Inflammatory macrophage (primary cell): ENCODE measurements around the gene CCL8.

Experiments
- DNase-seq, 2 donors: peaks; one replicate each; pipeline ENCODE4 v3.0.0-alpha.2; 2020 to 2022
- total RNA-seq, 18 experiments: gene quantifications; one replicate each; lab custom pipeline; 2026; ENCODE audit warnings: mixed read lengths in 6 of 18, inconsistent platforms in 2 of 18; lab: John Stamatoyannopoulos, UW

The CCL8 gene
- 0 to 383 (median 0.77) reads per million in 18 experiments for total RNA-seq

DNA sequence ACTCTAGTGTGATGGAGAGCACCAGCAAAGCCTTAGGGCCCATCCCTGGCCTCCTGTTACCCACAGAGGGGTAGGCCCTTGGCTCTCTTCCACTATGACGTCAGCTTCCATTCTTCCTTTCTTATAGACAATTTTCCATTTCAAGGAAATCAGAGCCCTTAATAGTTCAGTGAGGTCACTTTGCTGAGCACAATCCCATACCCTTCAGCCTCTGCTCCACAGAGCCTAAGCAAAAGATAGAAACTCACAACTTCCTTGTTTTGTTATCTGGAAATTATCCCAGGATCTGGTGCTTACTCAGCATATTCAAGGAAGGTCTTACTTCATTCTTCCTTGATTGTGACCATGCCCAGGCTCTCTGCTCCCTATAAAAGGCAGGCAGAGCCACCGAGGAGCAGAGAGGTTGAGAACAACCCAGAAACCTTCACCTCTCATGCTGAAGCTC, at the start of gene CCL8:
TSS of gene CCL8 (plus strand) at position 397 of the 445 bp plus-strand sequence. CDS start 67 bp downstream, outside the sequence.
- DNase-seq, result no peak

DNA sequence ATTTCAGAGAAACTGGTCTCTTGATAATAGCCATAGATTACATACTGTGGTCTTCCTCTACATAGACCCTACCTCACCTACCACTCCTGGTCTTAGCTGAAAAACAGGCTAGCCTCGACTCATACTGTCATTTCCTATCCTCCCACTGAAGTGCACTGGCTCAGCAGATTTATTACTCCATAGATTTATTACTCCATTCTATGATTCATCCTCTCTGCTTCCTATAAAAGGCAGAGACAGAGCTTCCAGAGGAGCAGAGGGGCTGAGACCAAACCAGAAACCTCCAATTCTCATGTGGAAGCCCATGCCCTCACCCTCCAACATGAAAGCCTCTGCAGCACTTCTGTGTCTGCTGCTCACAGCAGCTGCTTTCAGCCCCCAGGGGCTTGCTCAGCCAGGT, 49.3 kb upstream of the CCL8 start, which contains the start of gene CCL7:
TSS of gene CCL7 (plus strand) at position 253 of the 400 bp plus-strand sequence. CDS start at position 323, 70 bp downstream.
- peak; percentile 74 to 88 for DNase-seq

DNA sequence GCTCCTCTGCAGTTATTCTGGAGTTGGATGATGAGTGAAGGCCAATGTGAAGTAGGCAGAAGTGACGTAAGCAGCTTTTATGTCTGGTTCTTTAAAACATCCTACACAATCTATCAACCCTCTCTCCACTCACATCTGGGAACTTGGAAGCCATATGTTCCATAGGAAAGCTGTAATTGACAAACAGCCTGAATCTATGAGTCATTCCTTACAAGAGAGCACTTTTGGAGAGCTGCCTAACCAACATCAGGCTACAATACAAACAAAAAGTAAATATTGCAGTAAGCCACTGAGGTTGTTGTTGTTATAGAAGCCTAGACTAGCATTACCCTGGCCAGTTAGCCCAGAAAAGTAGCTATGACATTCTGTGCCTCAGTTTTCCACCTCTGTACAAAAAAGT, 43.4 kb upstream of the CCL8 start:
- DNase-seq, result peak; percentile 51 to 60

DNA sequence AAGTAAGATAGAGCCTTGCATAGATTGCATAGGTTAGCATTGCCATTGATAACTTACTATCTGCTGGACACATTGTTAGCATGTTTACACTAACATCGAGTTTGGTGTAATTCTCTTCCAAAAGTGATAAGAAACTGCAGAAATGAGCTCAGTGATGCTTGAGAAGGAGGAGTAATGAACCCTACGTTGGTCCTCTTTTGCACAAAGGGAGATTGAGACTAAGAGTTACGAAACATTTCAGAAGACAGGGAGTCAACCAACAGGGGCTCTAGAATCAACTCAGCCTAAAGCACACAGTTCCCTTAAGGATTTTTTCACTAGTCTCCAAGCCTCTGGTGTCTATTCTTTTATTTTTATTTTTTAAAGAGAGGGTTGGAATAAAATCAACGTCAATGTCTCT, 42.4 kb upstream of the CCL8 start:
- no peak for DNase-seq

DNA sequence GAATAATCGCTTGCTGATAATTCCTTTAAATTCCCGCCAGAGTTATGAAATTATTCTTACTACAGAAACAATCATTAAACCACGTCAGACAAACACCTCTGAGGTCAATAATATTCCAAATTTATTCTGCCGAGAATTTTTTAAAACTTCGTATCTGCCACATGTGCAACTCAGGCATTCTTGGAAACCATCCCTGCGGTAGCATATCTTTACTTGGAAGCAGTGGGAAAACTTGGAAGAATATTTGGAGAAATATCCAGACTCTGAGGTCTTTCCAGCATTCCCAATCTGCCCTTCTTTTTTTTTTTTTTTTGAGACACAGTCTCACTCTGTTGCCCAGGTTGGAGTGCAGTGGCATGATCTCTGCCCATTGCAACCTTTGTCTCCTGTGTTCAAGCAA, 35.7 kb upstream of the CCL8 start:
- no peak for DNase-seq

DNA sequence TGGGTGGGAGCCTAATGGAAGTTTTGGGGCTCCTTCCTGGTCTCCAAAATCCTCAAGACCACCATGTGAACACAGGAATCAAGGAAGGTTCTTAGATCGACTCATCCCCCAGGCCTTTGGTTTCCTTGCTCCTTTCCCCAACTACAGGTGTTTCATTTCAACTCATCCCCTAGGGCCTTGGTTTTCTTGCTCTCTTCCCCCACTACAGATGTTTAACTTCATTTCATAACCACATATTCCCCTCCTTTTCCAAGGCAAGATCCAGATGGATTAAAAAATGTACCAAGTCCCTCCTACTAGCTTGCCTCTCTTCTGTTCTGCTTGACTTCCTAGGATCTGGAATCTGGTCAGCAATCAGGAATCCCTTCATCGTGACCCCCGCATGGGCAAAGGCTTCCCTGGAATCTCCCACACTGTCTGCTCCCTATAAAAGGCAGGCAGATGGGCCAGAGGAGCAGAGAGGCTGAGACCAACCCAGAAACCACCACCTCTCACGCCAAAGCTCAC, 33.9 kb upstream of the CCL8 start, which contains the start of gene CCL11:
TSS of gene CCL11 (plus strand) at position 457 of the 507 bp plus-strand sequence. CDS start 67 bp downstream, outside the sequence.
- no peak for DNase-seq

DNA sequence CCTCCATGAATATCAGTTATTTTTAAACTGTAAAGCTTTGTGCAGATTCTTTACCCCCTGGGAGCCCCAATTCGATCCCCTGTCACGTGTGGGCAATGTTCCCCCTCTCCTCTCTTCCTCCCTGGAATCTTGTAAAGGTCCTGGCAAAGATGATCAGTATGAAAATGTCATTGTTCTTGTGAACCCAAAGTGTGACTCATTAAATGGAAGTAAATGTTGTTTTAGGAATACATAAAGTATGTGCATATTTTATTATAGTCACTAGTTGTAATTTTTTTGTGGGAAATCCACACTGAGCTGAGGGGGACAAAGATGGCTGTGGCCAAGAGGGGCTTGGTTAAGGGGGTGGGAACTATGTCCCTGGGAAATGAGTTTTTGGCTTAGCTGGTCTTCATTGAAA, 31.4 kb upstream of the CCL8 start:
- no peak for DNase-seq

DNA sequence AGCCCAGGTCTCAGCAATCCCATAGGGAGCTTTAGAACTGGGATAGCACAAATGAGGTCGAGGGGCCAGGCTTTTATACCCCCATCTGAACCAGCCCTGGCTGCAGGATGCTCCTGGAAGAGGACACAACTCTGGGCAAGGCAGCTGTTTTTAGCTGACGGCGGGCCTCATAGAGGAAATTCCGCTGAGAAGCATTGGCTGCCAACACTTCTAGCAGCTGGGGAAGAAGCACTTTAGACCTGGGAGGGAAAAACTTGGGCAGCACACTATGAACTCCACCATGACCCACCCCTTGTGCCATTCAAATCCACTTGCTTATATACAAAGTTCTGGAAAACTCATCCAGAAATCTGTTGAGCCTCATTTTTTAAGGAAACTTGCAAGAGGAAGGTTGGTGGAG, 28.6 kb upstream of the CCL8 start:
- no peak for DNase-seq

DNA sequence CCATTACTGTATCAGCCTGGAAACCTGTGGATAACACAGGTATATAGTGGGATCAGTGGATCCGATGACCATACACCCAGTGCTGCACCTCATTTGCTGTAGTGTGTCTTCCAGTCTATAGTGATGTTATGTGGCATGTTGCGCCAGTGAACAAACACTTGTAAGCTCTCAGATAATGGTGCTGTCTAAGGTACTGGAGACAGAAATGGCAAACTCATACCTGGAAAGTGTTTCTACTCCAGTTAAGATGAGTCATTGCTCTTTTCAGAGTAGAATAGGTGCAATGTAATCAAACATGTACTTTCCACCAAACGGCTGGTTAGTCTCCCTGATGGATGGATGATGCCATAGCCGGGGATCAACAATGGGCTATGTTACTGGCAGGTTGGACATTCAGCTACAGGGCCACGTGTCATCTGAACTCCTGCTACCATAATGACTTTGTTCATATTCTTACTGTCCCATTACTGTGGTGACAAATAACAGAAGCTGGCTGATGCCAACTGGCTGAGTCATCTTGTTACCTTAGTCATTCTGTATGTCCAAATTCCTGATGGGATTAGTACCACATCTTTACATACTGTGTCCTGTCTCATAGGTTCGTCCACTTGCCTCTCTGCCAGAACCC, 27.4 kb upstream of the CCL8 start:
- peak in 1 of 2 donors; percentile 12 for DNase-seq

DNA sequence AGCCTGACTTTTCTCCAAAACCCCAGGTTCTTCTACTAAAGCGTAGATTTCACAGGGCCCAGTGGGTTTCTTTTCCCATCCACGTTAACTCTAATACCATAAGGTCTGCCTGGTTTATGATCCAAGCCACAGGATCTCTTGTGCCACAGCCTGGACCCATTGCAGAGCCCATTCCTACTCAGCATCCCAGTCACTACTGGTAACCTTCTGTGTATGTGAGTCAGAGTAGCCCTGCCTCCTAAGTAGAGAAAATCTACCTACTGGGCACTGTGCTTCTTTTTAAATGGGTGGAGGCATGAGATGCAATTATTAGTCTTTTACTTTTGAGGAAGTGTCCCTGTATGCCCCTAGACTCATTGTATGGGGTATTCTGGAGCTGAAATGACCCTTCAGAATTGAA, 20.2 kb upstream of the CCL8 start:
- DNase-seq, result no peak

DNA sequence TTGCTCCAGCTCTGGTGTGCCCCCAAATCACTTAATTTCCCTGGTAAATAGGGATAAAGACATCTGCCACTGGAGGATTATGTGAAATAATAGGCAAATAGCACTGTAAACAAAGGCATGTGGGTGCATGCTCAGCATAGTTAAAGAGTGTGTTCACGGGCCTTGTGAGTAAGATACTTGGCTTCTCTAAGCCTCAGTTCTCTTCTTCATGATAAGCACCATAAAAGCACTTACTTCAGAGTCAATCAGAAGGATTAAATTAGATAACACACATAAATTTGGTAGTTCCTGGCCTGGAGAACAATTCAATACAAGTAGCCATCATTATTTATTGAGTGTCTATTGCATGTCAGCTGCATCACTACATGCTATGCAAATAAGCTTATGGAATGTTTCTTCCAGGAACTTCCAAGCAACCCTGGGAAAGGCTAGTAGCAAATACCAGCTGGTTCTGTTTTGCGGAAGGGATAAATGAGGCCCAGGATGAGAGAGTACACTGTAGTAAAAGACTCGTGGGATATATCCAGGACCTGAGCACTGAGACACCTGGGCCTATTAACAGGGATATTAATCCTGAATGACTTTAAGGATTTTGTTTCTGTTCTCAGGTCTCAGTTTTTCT, 19.2 kb upstream of the CCL8 start:
- DNase-seq, result no peak

DNA sequence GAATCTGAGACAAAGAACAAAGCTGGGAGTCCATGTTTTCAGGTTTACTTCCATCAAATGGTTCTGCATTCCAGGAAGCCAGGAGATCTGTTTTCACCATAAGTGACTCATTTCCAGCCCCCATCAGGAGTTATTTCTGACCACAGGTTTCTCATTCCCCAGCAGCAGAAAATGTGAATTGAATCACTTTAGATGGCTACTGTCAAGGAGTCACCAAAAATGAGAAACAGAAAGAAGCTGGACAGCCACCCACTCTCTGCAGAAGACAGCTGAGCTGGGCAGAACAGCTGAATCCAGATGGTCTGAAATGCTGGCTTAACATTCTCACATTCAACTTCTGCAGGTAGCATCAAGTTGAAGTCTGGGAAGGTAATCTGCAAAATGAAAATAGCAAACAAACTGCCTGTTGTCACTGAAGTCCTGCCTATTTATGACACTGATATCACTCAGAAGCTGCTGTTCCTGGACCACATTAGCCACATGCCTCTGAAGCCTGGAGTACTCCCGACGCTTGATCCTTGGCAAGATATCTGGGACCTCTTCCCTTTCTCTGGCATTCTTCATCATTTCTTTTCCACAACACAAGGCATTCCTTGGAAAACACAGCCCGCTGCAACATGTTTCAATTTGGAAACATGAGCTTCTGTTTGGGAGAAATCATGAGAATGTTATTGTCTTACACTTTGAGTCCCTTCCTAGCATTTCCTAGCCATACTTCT, 18.4 kb upstream of the CCL8 start:
- DNase-seq, result peak; percentile 35 to 36

DNA sequence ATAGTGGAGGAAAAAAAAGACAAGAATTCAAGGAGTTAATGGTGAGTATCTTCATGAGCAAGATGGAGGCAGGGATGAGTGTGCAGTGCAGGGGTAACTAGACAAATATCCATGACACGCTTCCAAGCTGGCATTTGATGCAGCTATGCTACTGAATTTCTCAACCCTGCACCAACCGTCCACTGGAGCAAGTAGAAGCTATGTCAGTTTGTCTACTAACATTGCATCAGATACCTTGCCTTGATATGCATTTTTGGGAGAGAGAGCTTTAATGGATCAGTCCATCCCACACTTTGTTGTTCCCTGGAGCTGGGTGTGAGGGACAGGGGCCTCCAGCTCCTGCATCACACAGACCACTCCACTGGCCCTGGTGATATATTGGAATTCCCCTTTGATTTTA, 17.2 kb upstream of the CCL8 start:
- no peak for DNase-seq

DNA sequence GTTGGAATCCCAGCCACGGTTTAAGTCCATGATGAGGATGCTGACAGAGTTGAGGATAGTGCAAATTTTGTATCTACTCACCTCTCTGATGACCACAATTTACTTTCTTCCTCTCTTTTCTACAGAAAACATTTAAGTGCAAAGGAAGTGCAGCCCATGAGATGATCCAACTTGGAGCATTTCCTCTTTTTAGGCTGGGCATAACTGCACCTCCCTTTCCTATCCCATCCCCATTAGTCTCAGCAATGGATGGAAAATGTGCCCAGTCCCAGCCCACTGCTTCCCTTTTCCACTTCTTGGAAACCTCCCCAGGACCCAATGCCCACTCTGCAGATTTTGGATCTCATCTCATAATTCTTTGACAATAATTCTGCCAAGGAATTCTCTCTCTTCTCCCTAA, 16.6 kb upstream of the CCL8 start:
- peak; percentile 24 to 47 for DNase-seq

DNA sequence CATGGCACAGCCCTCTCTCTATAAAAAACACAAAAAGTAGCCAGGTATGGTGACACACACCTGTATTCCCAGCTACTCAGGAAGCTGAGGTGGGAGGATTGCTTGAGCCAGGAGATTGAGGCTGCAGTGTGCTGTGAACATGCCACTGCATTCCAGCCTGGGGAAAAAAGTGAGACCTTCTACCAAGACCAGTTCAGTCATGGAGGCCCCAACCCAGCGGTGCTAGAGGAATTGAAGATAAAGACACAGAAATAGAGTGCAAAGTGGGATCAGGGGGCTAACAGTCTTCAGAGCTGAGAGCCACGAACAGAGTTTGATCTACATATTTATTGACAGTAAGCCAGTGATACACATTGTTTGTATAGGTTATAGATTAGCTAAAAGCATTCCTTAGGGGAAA, 15.6 kb upstream of the CCL8 start:
- DNase-seq, result no peak

DNA sequence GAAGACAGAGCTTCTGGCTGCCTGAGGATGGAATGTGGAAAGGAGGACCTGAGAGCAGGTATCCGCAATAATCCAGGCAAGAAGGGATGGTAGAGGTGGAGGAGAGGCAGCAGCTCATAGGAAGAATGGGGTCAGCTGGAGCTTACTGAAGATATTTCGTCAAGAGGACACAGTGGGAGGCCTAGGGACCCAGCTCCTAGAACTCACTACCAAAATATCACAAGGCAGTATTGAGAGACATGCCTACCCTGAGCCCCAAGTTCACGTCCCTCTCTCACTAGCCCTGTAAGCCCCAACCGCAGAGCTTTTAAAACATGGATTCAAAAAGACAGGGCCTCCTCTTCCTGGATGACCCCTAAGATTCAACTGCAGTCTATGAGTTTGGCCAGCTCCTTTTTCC, 14.2 kb upstream of the CCL8 start:
- DNase-seq, result no peak

DNA sequence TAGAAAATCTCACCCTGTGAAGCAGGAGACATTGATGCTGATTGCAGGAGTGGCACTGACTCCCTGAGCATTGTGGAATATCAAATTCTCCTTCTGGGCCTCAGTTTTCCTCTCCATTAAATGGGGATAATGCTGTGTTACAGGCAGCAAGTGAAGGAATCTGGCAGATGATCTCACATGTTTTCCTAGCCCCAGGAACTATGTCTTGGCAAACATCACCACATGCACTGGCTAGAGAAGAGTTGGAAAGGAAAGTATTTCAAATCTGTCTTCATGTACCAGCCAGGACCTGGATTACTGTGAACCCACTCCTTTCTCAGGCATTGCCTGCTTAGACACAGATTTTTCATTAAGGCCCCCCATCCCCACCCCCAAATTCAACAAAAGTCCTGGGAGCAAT, 13.6 kb upstream of the CCL8 start:
- DNase-seq, result no peak

DNA sequence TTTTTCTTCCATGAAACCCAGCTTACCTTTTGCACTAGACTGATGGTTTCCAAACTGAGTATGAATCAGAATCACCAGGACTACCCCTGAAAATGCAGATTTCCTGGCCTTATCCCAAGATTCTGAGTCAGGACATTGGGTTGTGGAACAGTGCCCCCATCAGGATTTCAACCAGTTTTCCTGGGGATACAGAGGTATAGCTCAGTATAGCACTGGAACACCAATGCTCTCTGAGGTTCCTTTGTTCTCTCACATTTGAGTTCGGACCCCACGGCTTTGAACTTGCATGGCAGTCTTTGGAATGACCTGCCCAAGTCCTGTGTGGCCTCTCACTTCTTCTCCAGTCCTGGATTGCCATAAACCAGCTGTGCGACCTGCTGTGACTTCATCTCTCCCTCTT, 12.8 kb upstream of the CCL8 start:
- DNase-seq, result peak; percentile 48 to 58

DNA sequence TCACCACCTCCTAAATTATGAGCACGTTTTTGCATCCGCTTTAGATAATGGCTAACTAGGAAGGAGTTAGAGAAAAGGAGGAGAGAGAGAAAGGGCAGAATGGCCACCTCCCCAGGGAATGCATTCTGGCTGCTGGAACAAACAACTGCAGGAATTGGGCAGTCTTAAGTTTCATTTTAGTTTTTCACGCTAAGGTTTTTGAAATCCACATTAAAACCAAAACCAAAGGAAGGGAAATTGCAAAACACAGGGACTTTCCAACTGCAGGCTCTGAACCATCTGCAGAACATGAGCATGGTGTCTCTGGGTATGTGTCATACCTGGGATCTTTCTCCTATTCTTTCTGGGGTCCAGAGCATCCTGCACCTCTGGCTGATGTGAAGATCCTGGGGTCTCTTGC, 12.1 kb upstream of the CCL8 start:
- DNase-seq, result peak; percentile 63 to 77

DNA sequence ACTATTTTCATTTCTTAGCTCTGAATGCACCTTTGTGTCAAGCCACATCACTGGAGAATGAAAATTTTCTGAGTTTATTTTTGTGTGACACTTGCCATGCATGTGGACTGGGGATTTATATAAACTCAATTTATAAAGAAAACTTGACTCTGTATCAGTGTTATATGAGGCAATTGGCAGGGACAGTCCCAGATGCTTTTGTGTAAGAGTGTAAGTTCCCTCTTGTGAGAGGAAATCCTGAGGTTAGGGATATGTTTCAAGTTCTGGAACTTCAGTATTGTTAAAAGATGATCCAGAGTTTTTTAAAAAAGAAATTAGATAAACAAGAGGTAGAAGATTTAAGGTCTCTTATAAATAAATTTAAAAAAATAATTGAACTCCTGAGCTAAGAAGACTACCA, 10.9 kb upstream of the CCL8 start:
- peak; percentile 59 to 75 for DNase-seq

DNA sequence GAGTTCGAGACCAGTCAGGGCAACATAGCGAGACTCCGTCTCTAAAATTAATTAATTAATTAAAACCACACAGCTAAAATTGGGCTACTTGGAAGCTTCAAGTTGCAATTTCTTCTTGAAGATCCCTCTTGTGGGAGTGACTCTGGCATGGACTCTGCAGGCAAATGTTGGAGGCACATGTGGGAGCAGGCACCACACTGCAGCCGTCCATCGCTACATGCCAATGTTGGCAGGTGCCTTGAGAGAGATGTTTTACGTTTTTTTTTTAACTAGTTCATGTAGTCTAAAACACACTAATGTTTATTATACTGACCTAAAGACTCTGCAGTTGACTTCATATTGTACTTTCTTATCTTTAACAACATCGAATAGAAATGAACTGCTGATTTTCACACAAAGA, 7.9 kb upstream of the CCL8 start:
- no peak for DNase-seq

DNA sequence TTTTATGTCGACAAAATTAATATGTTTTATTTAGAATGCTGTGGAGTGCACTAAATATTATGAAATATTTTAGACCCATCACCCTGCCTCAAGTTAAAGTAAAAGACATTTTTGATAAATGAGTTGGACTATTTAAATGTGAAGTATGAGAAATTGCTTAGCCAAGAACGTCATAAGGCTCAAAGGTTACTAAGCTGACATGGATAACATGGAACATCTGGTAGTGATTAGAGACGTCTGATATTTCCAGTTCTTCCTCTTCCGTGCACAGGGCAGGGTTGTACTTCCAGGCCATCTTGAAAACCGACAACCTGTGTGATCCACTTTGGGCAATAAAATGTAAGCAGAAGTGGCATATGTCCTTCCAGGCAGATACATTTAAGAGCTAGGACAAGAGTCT, 7.2 kb upstream of the CCL8 start:
- no peak for DNase-seq

DNA sequence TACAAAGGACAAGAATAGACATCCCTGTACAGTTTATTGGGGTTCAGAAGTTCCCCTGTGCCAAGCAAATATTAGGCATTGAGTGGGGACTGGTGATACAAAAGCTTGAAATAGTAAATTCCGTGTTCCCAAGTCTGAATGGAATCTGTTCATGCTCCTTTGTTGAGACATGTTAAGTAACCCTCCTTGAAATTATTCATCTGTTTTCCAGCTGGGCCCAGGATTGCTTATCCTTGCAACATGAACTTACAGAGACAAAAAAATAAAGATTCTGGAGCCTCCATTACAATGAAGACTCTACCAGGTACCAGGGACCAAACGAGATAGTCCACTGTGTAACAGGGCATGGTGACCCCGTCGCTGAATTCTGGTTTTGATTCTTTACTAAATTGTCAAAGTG, 6.1 kb upstream of the CCL8 start:
- DNase-seq, result no peak
